K562 (cell line): Measurements from ENCODE around the gene WASL. TPM values are rescaled to one million over a fixed set of nuclear protein-coding genes. Genes with fewer than 3 reads are reported as not detected.

Source experiments
- CHD4 ChIP-seq: fragments of 200-600 bp; sonication (generic); IDR thresholded peaks from 3 replicates; pipeline ENCODE4 v1.6.1; 2012; ENCODE audit warnings: low read depth, mild to moderate bottlenecking, mixed read lengths, low read length, inconsistent platforms; ENCODE audit not compliant: insufficient read depth, insufficient replicate concordance, poor library complexity, severe bottlenecking
- CTBP1 ChIP-seq: fragments of 450-650 bp; IDR thresholded peaks from 2 replicates; pipeline ENCODE4 v1.6.1; 2016; ENCODE audit warnings: borderline replicate concordance
- EWSR1 ChIP-seq: fragments of 450-650 bp; IDR thresholded peaks from 2 replicates; pipeline ENCODE4 v1.6.1; 2018; ENCODE audit warnings: borderline replicate concordance, mild to moderate bottlenecking, low read depth, moderate library complexity; ENCODE audit not compliant: partially characterized antibody
- FOS ChIP-seq: IDR thresholded peaks from 3 replicates; pipeline ENCODE4 v1.6.1; 2011; ENCODE audit not compliant: insufficient read length; ENCODE audit errors: extremely low read depth
- FOXK1 ChIP-seq: sonication (generic); formaldehyde crosslinking; IDR thresholded peaks from 2 replicates; pipeline ENCODE4 v1.8.0; 2022; ENCODE audit warnings: missing genetic modification reagents, mild to moderate bottlenecking, borderline replicate concordance
- GABPA ChIP-seq: fragments of 200-800 bp; sonication (Bioruptor generic); conservative IDR thresholded peaks from 2 replicates; pipeline ENCODE4 v1.6.1; 2016; ENCODE audit warnings: low read depth, missing genetic modification characterization, missing compliant biosample characterization
- MTF1 ChIP-seq: fragments of 250-450 bp; sonication (Bioruptor Pico); IDR thresholded peaks from 2 replicates; pipeline ENCODE4 v1.9.0; 2021; ENCODE audit warnings: moderate library complexity, mild to moderate bottlenecking, inconsistent platforms, borderline replicate concordance
- PURB ChIP-seq: sonication (generic); formaldehyde crosslinking; IDR thresholded peaks from 2 replicates; pipeline ENCODE4 v1.9.0; 2021; ENCODE audit warnings: low read depth, mild to moderate bottlenecking, missing genetic modification reagents
- RB1 ChIP-seq: fragments of 450-650 bp; IDR thresholded peaks from 2 replicates; pipeline ENCODE4 v1.6.1; 2017; ENCODE audit warnings: low read depth, mild to moderate bottlenecking
- SOX6 ChIP-seq: fragments of 450-650 bp; IDR thresholded peaks from 2 replicates; pipeline ENCODE4 v1.6.1; 2014; ENCODE audit warnings: mild to moderate bottlenecking
- ZNF431 ChIP-seq: sonication (generic); formaldehyde crosslinking; IDR thresholded peaks from 2 replicates; pipeline ENCODE4 v1.8.0; 2022; ENCODE audit warnings: mild to moderate bottlenecking, missing genetic modification reagents
- ZNF561 ChIP-seq: fragments of 450-650 bp; formaldehyde crosslinking; conservative IDR thresholded peaks from 2 replicates; pipeline ENCODE4 v1.4.0; 2020; ENCODE audit warnings: mild to moderate bottlenecking, moderate library complexity
- ZNF76 ChIP-seq: fragments of 250-450 bp; sonication (Bioruptor Pico); IDR thresholded peaks from 2 replicates; pipeline ENCODE4 v1.4.0; 2020; ENCODE audit warnings: mild to moderate bottlenecking, moderate library complexity, borderline replicate concordance
- polyA plus RNA-seq, 8 experiments: library from polyadenylated mRNA; depleted of rRNA in 4 of 8; stranded (reverse) in 5 of 8; unstranded in 3 of 8; fragments of >200 nt; fragmentation: Nextera tagmentation in 2 of 8; fragmentation: Illumina TruSeq in 1 of 8; extraction: Ambion mirVana in 2 of 8; extraction: Trizol in 1 of 8; gene quantifications; 2 replicates each; pipeline versions ENCODE4 v1.2.1 to v1.2.3, GENCODE V29; 2011 to 2014; ENCODE audit warnings: inconsistent platforms in 1 of 8, missing spikeins in 1 of 8
- total RNA-seq, 7 experiments: library from RNA; depleted of rRNA in 6 of 7; stranded (reverse); fragments of >200 nt in 6 of 7; fragmentation: Illumina TruSeq in 2 of 7; extraction: Trizol in 2 of 7; gene quantifications; 2 replicates each; pipeline versions ENCODE4 v1.2.1 to v1.2.3, GENCODE V29; 2011 to 2021; ENCODE audit warnings: low replicate concordance in 1 of 7
- TF ChIP-seq, protein P1 (sequence below): fragments of 450-650 bp; IDR thresholded peaks from one replicate; pipeline ENCODE4 v1.6.1; 2018; ENCODE audit warnings: mild to moderate bottlenecking, moderate library complexity; ENCODE audit not compliant: partially characterized antibody
- TF ChIP-seq, protein P2 (sequence below): fragments of 450-650 bp; formaldehyde crosslinking; IDR thresholded peaks from 2 replicates; pipeline ENCODE4 v1.4.0; 2020; ENCODE audit warnings: mild to moderate bottlenecking
- TF ChIP-seq, protein P3 (sequence below): fragments of 200-800 bp; sonication (Bioruptor generic); IDR thresholded peaks from 2 replicates; pipeline ENCODE4 v1.6.1; 2017; ENCODE audit warnings: missing genetic modification characterization, missing compliant biosample characterization
- TF ChIP-seq, protein P4 (sequence below): sonication (generic); formaldehyde crosslinking; IDR thresholded peaks from 2 replicates; pipeline ENCODE4 v1.8.0; 2022; ENCODE audit warnings: mild to moderate bottlenecking, missing genetic modification reagents
- TF ChIP-seq, protein P5 (sequence below): fragments of 250-450 bp; sonication (Bioruptor Pico); IDR thresholded peaks from 2 replicates; pipeline ENCODE4 v1.4.0; 2020; ENCODE audit warnings: mild to moderate bottlenecking, moderate library complexity
- TF ChIP-seq, protein P6 (sequence below): fragments of 450-650 bp; IDR thresholded peaks from 2 replicates; pipeline ENCODE4 v1.6.1; 2016; ENCODE audit warnings: borderline replicate concordance

WASL gene
- total and polyA plus RNA-seq, 9 of the 15 experiments (the other 6 are each of a cell fraction or from before 2014, with no cell fraction given), result 3.2 to 13.9 (median 8.3) TPM

DNA sequence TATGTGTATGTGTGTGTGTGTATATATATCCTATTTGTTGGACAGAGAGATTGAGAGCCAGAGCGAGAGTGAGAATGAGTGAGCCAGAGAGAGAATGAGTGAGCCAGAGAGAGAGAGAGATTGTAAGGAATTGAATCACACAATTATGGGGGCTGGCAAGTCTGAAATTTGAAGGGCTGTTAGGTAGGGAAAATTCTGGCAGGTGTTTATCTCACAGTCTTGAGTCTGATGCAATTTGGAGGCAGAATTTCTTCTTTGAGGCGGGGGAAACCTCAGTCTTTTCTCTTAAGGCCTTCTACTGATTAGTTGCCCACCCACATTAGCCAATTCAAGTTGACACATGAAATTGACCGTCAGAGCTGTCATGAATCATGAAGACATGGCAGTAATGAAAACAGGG is 41.0 kb upstream of the WASL start (continued):
- TF ChIP-seq, protein P1, sequence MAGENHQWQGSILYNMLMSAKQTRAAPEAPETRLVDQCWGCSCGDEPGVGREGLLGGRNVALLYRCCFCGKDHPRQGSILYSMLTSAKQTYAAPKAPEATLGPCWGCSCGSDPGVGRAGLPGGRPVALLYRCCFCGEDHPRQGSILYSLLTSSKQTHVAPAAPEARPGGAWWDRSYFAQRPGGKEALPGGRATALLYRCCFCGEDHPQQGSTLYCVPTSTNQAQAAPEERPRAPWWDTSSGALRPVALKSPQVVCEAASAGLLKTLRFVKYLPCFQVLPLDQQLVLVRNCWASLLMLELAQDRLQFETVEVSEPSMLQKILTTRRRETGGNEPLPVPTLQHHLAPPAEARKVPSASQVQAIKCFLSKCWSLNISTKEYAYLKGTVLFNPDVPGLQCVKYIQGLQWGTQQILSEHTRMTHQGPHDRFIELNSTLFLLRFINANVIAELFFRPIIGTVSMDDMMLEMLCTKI, result no peak
- TF ChIP-seq FOXK1 (CRISPR knock-in tag) (no peak), RB1 (no peak), ZNF561 (no peak), SOX6 (peak; percentile 57), GABPA (0 out of 2 replicates have a peak, but pooled peaks have one; percentile 25), CHD4 (no peak), MTF1 (no peak), CTBP1 (peak; percentile 11; the same call in 1 of the 2 replicates), PURB (CRISPR knock-in tag) (no peak), FOS (no peak), EWSR1 (no peak), ZNF76 (no peak), ZNF431 (CRISPR knock-in tag) (no peak)
- TF ChIP-seq, protein P2, sequence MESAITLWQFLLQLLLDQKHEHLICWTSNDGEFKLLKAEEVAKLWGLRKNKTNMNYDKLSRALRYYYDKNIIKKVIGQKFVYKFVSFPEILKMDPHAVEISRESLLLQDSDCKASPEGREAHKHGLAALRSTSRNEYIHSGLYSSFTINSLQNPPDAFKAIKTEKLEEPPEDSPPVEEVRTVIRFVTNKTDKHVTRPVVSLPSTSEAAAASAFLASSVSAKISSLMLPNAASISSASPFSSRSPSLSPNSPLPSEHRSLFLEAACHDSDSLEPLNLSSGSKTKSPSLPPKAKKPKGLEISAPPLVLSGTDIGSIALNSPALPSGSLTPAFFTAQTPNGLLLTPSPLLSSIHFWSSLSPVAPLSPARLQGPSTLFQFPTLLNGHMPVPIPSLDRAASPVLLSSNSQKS (CRISPR knock-in tag), result no peak
- TF ChIP-seq, protein P3, sequence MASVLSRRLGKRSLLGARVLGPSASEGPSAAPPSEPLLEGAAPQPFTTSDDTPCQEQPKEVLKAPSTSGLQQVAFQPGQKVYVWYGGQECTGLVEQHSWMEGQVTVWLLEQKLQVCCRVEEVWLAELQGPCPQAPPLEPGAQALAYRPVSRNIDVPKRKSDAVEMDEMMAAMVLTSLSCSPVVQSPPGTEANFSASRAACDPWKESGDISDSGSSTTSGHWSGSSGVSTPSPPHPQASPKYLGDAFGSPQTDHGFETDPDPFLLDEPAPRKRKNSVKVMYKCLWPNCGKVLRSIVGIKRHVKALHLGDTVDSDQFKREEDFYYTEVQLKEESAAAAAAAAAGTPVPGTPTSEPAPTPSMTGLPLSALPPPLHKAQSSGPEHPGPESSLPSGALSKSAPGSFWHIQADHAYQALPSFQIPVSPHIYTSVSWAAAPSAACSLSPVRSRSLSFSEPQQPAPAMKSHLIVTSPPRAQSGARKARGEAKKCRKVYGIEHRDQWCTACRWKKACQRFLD (CRISPR knock-in tag), result peak; percentile 34; the same call in 1 of the 2 replicates
- TF ChIP-seq, protein P4, sequence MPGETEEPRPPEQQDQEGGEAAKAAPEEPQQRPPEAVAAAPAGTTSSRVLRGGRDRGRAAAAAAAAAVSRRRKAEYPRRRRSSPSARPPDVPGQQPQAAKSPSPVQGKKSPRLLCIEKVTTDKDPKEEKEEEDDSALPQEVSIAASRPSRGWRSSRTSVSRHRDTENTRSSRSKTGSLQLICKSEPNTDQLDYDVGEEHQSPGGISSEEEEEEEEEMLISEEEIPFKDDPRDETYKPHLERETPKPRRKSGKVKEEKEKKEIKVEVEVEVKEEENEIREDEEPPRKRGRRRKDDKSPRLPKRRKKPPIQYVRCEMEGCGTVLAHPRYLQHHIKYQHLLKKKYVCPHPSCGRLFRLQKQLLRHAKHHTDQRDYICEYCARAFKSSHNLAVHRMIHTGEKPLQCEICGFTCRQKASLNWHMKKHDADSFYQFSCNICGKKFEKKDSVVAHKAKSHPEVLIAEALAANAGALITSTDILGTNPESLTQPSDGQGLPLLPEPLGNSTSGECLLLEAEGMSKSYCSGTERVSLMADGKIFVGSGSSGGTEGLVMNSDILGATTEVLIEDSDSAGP (CRISPR knock-in tag), result no peak
- TF ChIP-seq, protein P5, sequence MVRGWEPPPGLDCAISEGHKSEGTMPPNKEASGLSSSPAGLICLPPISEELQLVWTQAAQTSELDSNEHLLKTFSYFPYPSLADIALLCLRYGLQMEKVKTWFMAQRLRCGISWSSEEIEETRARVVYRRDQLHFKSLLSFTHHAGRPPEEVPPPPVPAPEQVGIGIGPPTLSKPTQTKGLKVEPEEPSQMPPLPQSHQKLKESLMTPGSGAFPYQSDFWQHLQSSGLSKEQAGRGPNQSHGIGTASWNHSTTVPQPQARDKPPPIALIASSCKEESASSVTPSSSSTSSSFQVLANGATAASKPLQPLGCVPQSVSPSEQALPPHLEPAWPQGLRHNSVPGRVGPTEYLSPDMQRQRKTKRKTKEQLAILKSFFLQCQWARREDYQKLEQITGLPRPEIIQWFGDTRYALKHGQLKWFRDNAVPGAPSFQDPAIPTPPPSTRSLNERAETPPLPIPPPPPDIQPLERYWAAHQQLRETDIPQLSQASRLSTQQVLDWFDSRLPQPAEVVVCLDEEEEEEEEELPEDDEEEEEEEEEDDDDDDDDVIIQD, result 0 out of 2 replicates have a peak, but pooled peaks have one; percentile 45
- TF ChIP-seq, protein P6, sequence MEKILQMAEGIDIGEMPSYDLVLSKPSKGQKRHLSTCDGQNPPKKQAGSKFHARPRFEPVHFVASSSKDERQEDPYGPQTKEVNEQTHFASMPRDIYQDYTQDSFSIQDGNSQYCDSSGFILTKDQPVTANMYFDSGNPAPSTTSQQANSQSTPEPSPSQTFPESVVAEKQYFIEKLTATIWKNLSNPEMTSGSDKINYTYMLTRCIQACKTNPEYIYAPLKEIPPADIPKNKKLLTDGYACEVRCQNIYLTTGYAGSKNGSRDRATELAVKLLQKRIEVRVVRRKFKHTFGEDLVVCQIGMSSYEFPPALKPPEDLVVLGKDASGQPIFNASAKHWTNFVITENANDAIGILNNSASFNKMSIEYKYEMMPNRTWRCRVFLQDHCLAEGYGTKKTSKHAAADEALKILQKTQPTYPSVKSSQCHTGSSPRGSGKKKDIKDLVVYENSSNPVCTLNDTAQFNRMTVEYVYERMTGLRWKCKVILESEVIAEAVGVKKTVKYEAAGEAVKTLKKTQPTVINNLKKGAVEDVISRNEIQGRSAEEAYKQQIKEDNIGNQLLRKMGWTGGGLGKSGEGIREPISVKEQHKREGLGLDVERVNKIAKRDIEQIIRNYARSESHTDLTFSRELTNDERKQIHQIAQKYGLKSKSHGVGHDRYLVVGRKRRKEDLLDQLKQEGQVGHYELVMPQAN, result no peak
